ENCODE data around the gene MSANTD2. TPM values are rescaled to one million over a fixed set of nuclear protein-coding genes. Genes with fewer than 3 reads are reported as not detected.

The MSANTD2 gene
- total and polyA plus RNA-seq, 9 of the 15 experiments (the other 6 are each of a cell fraction or from before 2014, with no cell fraction given): 1.3 to 9.9 (median 5.3) TPM

DNA sequence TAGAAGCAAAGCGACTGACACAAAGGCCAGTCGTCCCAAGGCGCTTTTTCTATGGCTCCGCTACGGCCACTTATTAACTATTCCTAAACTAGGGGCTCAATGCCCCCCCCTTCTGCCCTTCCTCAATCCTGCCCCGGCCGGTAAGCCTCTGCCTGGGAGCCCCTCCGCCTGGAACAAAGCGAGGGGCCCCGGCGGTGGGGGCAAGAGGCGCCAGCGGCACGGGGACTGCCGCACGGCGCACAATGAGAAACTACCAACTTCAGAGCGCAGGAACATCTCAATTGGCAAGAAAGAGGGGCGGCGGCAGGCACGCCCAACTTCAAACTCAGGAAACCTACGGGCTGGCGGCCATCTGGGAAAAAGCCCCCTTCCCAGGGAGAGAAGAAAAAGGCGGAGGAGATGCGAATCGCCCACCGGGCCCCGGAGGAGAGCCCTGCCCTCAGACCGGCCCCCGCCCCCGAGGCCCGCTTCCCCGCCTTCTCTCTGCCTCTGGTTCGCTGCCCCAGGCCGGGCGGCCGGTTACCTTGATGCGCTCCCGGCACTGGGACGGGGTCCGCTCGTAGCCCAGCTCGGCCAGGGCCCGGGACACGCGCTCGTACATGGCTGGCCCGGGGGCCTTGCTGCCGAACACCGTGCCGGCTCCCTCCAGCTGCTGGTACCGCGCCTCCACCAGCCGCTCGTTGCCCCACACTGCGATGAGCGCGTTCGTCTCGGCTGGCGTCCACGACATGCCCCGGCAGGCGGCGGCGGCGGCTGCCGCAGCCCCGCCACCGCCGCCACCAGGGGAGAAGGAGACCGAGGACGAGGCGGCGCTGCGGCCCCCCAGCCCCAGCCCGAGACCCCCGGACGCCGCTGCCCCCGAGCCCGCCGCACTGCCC lies 619 bp downstream of the MSANTD2 start:
- H3K79me2 ChIP-seq (ENCODE audit: control insufficient read depth, insufficient read depth, low read length): peaks cover 20% of the 10 kb centered on the region
- in situ Hi-C loops (cut with MboI): no loop called here
- no peak for TF ChIP-seq MECOM (CRISPR knock-in tag; IDR thresholded peaks at IDR 0.05)
- peak; percentile 12 for TF ChIP-seq U2AF1 (optimal IDR thresholded peaks at IDR 0.05; ENCODE audit: low read depth, low read length)
- TF ChIP-seq CREM (IDR thresholded peaks at IDR 0.05; ENCODE audit: low read depth): 0 out of 2 replicates have a peak, but pooled peaks have one; percentile 2
- TF ChIP-seq NRF1 (conservative IDR thresholded peaks at IDR 0.05 in 1 of 2, IDR thresholded peaks at IDR 0.05 in 1 of 2): peak in 1 of 2 experiments; percentile 25; a peak in 1 of 4 replicates
- no peak for TF ChIP-seq BMI1 (IDR thresholded peaks at IDR 0.05; ENCODE audit: low read length)
- peak in 1 of 2 experiments; percentile 50; a peak in 2 of 4 replicates for TF ChIP-seq MAZ (CRISPR knock-in tag; conservative IDR thresholded peaks at IDR 0.05 in 1 of 2, IDR thresholded peaks at IDR 0.05 in 1 of 2)
- TF ChIP-seq LCOR (CRISPR knock-in tag; IDR thresholded peaks at IDR 0.05): peak; percentile 39; the same call in 1 of the 2 replicates
- TF ChIP-seq HSF4 (CRISPR knock-in tag; IDR thresholded peaks at IDR 0.05; ENCODE audit: borderline replicate concordance): no peak
- no peak for TF ChIP-seq ZNF79 (CRISPR knock-in tag; IDR thresholded peaks at IDR 0.05; ENCODE audit: low read depth)
- 0 out of 4 replicates have a peak, but pooled peaks of 1 of the 2 experiments have one; percentile 23 for TF ChIP-seq HDAC1 (IDR thresholded peaks at IDR 0.05)
- TF ChIP-seq, protein P1, sequence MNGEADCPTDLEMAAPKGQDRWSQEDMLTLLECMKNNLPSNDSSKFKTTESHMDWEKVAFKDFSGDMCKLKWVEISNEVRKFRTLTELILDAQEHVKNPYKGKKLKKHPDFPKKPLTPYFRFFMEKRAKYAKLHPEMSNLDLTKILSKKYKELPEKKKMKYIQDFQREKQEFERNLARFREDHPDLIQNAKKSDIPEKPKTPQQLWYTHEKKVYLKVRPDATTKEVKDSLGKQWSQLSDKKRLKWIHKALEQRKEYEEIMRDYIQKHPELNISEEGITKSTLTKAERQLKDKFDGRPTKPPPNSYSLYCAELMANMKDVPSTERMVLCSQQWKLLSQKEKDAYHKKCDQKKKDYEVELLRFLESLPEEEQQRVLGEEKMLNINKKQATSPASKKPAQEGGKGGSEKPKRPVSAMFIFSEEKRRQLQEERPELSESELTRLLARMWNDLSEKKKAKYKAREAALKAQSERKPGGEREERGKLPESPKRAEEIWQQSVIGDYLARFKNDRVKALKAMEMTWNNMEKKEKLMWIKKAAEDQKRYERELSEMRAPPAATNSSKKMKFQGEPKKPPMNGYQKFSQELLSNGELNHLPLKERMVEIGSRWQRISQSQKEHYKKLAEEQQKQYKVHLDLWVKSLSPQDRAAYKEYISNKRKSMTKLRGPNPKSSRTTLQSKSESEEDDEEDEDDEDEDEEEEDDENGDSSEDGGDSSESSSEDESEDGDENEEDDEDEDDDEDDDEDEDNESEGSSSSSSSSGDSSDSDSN (IDR thresholded peaks at IDR 0.05; ENCODE audit: borderline replicate concordance in 1 of 2, low read depth in 2 of 2, low read length in 2 of 2): peak; percentile 19 to 30; a peak in 2 of 4 replicates
- TF ChIP-seq, protein P2, sequence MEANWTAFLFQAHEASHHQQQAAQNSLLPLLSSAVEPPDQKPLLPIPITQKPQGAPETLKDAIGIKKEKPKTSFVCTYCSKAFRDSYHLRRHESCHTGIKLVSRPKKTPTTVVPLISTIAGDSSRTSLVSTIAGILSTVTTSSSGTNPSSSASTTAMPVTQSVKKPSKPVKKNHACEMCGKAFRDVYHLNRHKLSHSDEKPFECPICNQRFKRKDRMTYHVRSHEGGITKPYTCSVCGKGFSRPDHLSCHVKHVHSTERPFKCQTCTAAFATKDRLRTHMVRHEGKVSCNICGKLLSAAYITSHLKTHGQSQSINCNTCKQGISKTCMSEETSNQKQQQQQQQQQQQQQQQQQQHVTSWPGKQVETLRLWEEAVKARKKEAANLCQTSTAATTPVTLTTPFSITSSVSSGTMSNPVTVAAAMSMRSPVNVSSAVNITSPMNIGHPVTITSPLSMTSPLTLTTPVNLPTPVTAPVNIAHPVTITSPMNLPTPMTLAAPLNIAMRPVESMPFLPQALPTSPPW (CRISPR knock-in tag; IDR thresholded peaks at IDR 0.05): peak; percentile 35; the same call in 1 of the 2 replicates
- peak; percentile 77 for TF ChIP-seq ZBTB7A (IDR thresholded peaks at IDR 0.05; ENCODE audit: borderline replicate concordance, control insufficient read depth, low read depth, low read length)
- TF ChIP-seq, protein P3, sequence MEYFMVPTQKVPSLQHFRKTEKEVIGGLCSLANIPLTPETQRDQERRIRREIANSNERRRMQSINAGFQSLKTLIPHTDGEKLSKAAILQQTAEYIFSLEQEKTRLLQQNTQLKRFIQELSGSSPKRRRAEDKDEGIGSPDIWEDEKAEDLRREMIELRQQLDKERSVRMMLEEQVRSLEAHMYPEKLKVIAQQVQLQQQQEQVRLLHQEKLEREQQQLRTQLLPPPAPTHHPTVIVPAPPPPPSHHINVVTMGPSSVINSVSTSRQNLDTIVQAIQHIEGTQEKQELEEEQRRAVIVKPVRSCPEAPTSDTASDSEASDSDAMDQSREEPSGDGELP (CRISPR knock-in tag; IDR thresholded peaks at IDR 0.05; ENCODE audit: borderline replicate concordance): peak; percentile 56

More for the DNA sequence above, 619 bp downstream of the MSANTD2 start:
- BruUV-seq (replicated peaks): no TSS peak
- ATAC-seq (peak; percentile 76), FAIRE-seq (no peak), DNase-seq (ENCODE audit: extremely low read depth in 1 of 4, low spot score in 3 of 4) (peak; percentile 39 to 61 (median 54))
- Histone ChIP-seq H3K9me1 (ENCODE audit: control insufficient read depth, insufficient read depth, low read length) (no peaks in the 10 kb centered on the region), H3K9me3 (replicated peaks; ENCODE audit: control insufficient read depth, insufficient read depth, low read depth, low read length) (no peaks in the 10 kb centered on the region), H3K36me3 (ENCODE audit: control insufficient read depth, insufficient read depth, low read length) (no peaks in the 10 kb centered on the region), H3K4me1 (replicated peaks in 1 of 2; ENCODE audit: control insufficient read depth in 2 of 2, insufficient read depth in 2 of 2, low read length in 2 of 2) (peaks cover 12 to 25% of the 10 kb centered on the region in 2 experiments; a peak in 4 of 5 replicates), H3K4me2 (ENCODE audit: insufficient read depth, low read length) (peak overlapping the region; percentile 83), H3K27ac (ENCODE audit: extremely low read depth, low read depth, low read length) (peak overlapping the region; percentile 64; the same call in 2 of the 3 replicates), H3K9ac (ENCODE audit: insufficient read depth in 1 of 2, low read depth in 2 of 2, low read length in 2 of 2) (peak overlapping the region; percentile 63 to 94), H3K4me3 (peak overlapping the region; percentile 93), H2AFZ (ENCODE audit: low read depth, low read length) (peak overlapping the region; percentile 95), H4K20me1 (replicated peaks; ENCODE audit: control insufficient read depth, insufficient read depth, low read length) (no peaks in the 10 kb centered on the region), H3K27me3 (ENCODE audit: control insufficient read depth in 2 of 2, insufficient read depth in 2 of 2, low read length in 2 of 2) (peaks cover 2 to 7% of the 10 kb centered on the region in 2 experiments; a peak in 3 of 5 replicates)
- CTCF ChIA-PET (ENCODE audit: low intra/inter-chr PET ratio): interaction anchor here (0.6 kb wide), 1 partner anchor 156 kb away, joined by 3 read pairs; no protein-coding TSS in a partner anchor
- 1% methylated on average over 42 of the region's 83 CpGs for WGBS (ENCODE audit: insufficient coverage, low coverage, missing lambda C conversion rate)
- intact Hi-C loops (cut with micrococcal nuclease): loop anchor here (2.0 kb wide), 1 partner anchor 37 kb away; no protein-coding TSS in a partner anchor
- POLR2A ChIA-PET: interaction anchor here (0.6 to 1.7 kb wide), 11 partner anchors 9 to 279 kb away, joined by 3 to 6 read pairs (median 4); no protein-coding TSS in a partner anchor
